ENCODE data around the gene RUNDC1.
A peak's percentile ranks its signal among the peaks of the same experiment; 100 is the strongest.
"Not testable (repeated sequence)": the region's sequence is repeated elsewhere in the genome, so short reads cannot be mapped to it uniquely, and the experiment has no call there.

Gene RUNDC1

DNA sequence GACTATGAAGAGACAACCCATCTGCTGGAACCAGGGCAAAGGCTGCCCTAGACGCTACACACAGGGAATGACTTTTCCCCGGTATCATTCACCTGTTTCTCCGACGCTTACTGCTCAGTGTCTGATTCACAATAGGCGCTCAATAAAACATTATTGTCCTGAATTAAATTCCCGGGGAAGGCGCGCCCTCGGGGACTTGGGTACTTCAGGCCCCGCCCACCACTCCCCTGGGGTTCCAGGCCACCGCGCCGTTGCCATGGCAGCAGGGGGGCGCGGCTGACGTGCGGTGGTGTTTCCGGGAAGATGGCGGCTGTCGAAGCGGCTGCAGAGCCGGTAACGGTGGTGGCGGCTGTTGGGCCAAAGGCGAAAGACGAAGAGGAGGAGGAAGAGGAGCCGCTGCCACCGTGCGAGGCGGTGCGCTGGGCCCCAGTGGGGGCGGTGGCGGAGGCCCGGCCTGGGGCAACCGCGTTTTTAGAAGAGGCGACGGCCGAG lies at the start of gene RUNDC1:
RUNDC1 (plus strand) TSS at position 292 of the 492 bp plus-strand sequence; CDS start at position 304, 12 bp downstream.
- peak; percentile 92 for DNase-seq (ENCODE audit: low spot score)

- peak; percentile 35 for DNase-seq (ENCODE audit: low spot score)
These were observed 42.4 kb upstream of the RUNDC1 start for GRCh38 chr17:42937712-42938596.

DNA sequence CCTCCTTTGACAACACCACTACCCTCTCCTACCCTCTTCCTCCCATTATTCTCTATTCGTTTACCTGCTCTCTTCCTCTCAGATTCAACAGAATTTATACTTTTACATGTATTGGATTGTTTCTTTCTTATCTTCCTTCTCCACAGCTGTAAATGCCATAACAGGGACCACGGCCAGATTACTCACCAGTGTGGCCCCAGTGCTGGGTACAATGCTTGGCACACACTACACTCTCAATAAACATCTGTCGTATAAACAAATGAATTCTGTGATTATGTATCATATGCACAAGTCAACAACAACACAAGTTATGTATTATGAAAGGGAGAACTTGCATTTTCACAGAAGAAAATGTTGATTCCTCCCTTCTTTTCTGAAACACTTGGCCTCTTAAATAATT lies 36.2 kb upstream of the RUNDC1 start:
- DNase-seq (ENCODE audit: low spot score): no peak

GRCh38 chr17:42946812-42947211 lies 33.6 kb upstream of the RUNDC1 start:
- no peak for DNase-seq (ENCODE audit: low spot score)

- no peak for DNase-seq (ENCODE audit: low spot score)
These were observed 30.2 kb upstream of the RUNDC1 start for GRCh38 chr17:42950044-42950783.

- DNase-seq (ENCODE audit: low spot score): no peak
These were observed 26.7 kb upstream of the RUNDC1 start for GRCh38 chr17:42953669-42954068.

- peak; percentile 94 for DNase-seq (ENCODE audit: low spot score)
These were observed 16.0 kb upstream of the RUNDC1 start, which contains the start of gene AARSD1 for GRCh38 chr17:42964161-42964932. AARSD1 (minus strand) TSS chr17:42964454; CDS start chr17:42964440, 14 bp downstream.

DNA sequence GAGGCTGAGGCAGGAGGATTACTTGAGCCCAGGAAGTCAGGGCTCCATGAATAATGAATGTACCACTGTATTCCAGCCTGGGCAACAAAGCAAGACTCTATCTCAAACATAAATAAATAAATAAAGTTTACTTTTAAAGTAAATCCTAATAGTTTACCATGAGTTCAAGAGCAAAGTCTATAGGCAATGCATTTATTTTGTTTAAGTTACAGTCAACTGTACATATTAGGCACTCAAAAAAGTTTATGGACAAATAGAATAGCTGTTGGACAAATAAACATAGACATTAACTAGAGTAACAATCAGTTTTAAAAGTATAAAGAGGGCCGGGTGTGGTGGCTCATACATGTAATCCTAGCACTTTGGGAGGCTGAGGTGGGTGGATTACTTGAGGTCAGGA lies 12.4 kb upstream of the RUNDC1 start:
- no peak for DNase-seq (ENCODE audit: low spot score)

GRCh38 chr17:42969001-42969581 lies 11.3 kb upstream of the RUNDC1 start:
- no peak for DNase-seq (ENCODE audit: low spot score)

GRCh38 chr17:42971589-42971988 lies 8.8 kb upstream of the RUNDC1 start:
- DNase-seq (ENCODE audit: low spot score): no peak

DNA sequence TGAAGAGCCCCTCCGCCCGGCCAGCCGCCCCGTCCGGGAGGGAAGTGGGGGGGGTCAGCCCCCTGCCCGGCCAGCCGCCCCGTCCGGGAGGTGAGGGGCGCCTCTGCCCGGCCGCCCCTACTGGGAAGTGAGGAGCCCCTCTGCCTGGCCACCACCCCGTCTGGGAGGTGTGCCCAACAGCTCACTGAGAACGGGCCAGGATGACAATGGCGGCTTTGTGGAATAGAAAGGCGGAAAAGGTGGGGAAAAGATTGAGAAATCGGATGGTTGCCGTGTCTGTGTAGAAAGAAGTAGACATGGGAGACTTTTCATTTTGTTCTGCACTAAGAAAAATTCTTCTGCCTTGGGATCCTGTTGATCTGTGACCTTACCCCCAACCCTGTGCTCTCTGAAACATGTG lies 7.0 kb upstream of the RUNDC1 start:
- not testable (repeated sequence) for DNase-seq (ENCODE audit: low spot score)

GRCh38 chr17:42975265-42975664 lies 5.1 kb upstream of the RUNDC1 start:
- no peak for DNase-seq (ENCODE audit: low spot score)

GRCh38 chr17:42975701-42976100 lies 4.7 kb upstream of the RUNDC1 start:
- not testable (repeated sequence) for DNase-seq (ENCODE audit: low spot score)

DNA sequence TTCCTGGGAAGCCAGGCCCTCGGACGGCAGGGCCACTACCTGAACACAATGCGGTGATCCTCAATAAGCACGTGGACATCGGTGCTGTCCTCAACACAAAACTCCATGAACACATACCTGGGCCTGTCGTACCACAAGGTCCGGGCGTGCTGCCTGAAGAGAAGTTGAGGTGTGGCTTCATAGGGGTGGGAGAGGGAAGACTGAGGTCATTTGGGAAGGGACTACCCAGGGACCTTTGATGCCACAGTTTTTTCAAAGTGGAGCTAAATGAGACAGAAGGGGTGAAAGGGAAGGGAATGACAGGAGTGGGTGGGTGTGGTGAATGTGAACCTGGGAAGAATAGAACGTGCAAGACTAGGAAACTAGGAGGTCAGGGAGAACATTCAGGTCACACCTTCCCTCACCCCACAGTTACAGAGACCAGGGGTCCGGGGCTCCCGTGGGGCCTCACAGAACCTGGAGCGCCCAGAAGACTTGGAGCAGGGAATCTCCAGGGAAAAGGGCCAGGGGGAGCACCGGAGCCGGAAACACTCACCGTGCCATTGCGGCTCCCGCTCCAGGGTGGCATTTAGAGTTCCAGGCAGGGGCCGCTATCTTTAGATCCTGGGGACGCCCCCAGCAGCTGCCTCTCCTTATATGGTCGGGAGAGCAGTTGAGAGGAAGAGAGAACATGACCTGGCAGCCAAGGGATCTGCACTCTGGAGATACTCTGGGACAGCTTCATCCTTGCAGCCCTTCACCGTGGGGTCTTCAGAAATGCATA lies 673 bp upstream of the RUNDC1 start, which contains the start of gene PTGES3L:
PTGES3L (minus strand) TSS at position 570 of the 763 bp plus-strand sequence; CDS start at position 543, 27 bp downstream.
- DNase-seq (ENCODE audit: low spot score): no peak

DNA sequence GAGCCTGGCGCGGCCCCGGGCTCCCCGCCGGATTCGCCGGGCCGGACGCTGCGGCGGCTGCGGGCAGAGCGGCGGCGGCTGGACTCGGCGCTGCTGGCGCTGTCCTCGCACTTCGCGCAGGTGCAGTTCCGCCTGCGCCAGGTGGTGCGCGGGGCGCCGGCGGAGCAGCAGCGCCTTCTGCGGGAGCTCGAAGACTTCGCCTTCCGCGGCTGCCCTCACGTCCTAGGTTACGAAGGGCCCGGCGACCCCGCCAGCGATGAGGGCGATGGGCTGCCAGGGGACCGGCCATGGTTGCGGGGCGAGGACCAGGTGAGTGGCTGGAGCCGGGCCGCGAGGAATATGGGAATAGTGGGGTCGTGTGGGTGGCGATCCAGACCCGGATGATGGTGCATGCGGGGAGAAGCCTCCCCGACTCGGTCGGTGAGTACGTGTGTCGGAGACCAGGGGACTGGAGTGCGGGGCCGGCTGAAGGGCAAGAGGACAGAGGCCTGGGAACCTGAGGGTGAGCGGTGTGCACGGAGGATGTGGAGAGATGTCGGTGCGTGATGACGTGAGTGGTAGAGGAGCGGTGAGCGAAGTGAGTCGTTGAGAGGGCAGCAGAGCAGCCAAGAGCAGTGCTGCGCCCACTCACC lies 517 bp downstream of the RUNDC1 start:
- DNase-seq (ENCODE audit: low spot score): peak; percentile 58

GRCh38 chr17:42982266-42982665 lies 1.9 kb downstream of the RUNDC1 start:
- DNase-seq (ENCODE audit: low spot score): no peak

- no peak for DNase-seq (ENCODE audit: low spot score)
These were observed 4.9 kb downstream of the RUNDC1 start for GRCh38 chr17:42985225-42985624.

DNA sequence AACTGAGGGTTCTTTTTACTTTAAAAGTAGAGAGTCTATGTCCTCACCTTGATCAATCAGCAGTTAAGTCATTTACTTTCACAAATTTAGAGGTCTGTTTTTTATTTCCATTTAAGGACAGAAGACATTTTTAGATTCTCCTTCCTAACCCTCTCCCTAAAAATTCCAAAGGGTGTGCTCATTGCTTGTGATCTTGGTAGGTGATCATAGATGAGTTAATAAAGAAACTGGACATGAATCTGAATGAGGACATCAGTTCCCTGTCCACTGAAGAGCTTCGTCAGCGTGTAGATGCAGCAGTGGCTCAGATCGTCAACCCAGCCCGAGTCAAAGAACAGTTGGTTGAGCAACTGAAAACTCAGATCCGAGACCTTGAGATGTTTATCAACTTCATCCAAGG lies 8.8 kb downstream of the RUNDC1 start:
- no peak for DNase-seq (ENCODE audit: low spot score)

GRCh38 chr17:42989726-42990652 lies 9.6 kb downstream of the RUNDC1 start:
- no peak for DNase-seq (ENCODE audit: low spot score)
